Loucy (cell line): ENCODE measurements around the gene SLC29A2.

Source experiments
- H2AFZ ChIP-seq: fragments of 200-600 bp; sonication (generic); 2 replicates; pipeline ENCODE4 v1.6.0; 2016; ENCODE audit warnings: antibody characterized with exemption, mild to moderate bottlenecking, low read length, moderate library complexity
- H3F3A ChIP-seq: fragments of 200-600 bp; 2 replicates; pipeline ENCODE4 v1.6.0; 2016; ENCODE audit warnings: antibody characterized with exemption, low read depth, mild to moderate bottlenecking
- H3K27me3 ChIP-seq: fragments of 200-600 bp; sonication (generic); 2 replicates; pipeline ENCODE4 v1.6.1; 2014; ENCODE audit warnings: low read length, mild to moderate bottlenecking; ENCODE audit not compliant: insufficient read depth, poor library complexity, severe bottlenecking
- H3K36me3 ChIP-seq: fragments of 200-600 bp; sonication (generic); 2 replicates; pipeline ENCODE4 v1.6.1; 2016; ENCODE audit warnings: low read length; ENCODE audit not compliant: insufficient read depth
- H3K4me1 ChIP-seq: fragments of 200-600 bp; sonication (generic); 2 replicates; pipeline ENCODE4 v1.5.1; 2014; ENCODE audit warnings: low read length, mild to moderate bottlenecking; ENCODE audit not compliant: insufficient read depth, poor library complexity, severe bottlenecking
- H3K4me2 ChIP-seq: fragments of 200-600 bp; sonication (generic); 2 replicates; pipeline ENCODE4 v1.6.0; 2014; ENCODE audit warnings: antibody characterized with exemption, low read length, low read depth, mild to moderate bottlenecking; ENCODE audit not compliant: poor library complexity, severe bottlenecking
- H3K4me3 ChIP-seq: fragments of 200-600 bp; sonication (generic); 2 replicates; pipeline ENCODE4 v1.5.1; 2014; ENCODE audit warnings: low read length, mild to moderate bottlenecking, mixed read lengths; ENCODE audit not compliant: poor library complexity, severe bottlenecking
- H3K79me2 ChIP-seq: fragments of 200-600 bp; sonication (generic); 2 replicates; pipeline ENCODE4 v1.6.1; 2014; ENCODE audit warnings: low read length; ENCODE audit not compliant: insufficient read depth
- H3K9ac ChIP-seq: fragments of 200-600 bp; sonication (generic); 2 replicates; pipeline ENCODE4 v1.6.0; 2014; ENCODE audit warnings: mild to moderate bottlenecking, low read depth, low read length, moderate library complexity; ENCODE audit not compliant: poor library complexity, severe bottlenecking
- H3K9me2 ChIP-seq: fragments of 200-600 bp; sonication (generic); replicated peaks from 2 replicates; pipeline ENCODE4 v1.6.1; 2016; ENCODE audit warnings: low read depth, low read length, mixed read lengths
- H3K9me3 ChIP-seq: fragments of 200-600 bp; sonication (generic); 2 replicates; pipeline ENCODE4 v1.6.1; 2014; ENCODE audit warnings: mild to moderate bottlenecking, antibody characterized with exemption, low read length, low read depth; ENCODE audit not compliant: insufficient read depth
- H4K20me1 ChIP-seq: fragments of 200-600 bp; sonication (generic); 2 replicates; pipeline ENCODE4 v1.6.0; 2014; ENCODE audit warnings: antibody characterized with exemption, low read length, mild to moderate bottlenecking; ENCODE audit not compliant: insufficient read depth, poor library complexity, severe bottlenecking
- EZH2phosphoT487 ChIP-seq: fragments of 200-600 bp; IDR thresholded peaks from 2 replicates; pipeline ENCODE4 v1.6.1; 2018; ENCODE audit warnings: antibody characterized with exemption, mild to moderate bottlenecking, moderate library complexity, borderline replicate concordance
- TF ChIP-seq, protein P1 (sequence below): fragments of 200-600 bp; sonication (generic); conservative IDR thresholded peaks from 2 replicates; pipeline ENCODE4 v1.5.1; 2014; ENCODE audit warnings: mild to moderate bottlenecking, antibody characterized with exemption, low read length

SLC29A2 gene

DNA sequence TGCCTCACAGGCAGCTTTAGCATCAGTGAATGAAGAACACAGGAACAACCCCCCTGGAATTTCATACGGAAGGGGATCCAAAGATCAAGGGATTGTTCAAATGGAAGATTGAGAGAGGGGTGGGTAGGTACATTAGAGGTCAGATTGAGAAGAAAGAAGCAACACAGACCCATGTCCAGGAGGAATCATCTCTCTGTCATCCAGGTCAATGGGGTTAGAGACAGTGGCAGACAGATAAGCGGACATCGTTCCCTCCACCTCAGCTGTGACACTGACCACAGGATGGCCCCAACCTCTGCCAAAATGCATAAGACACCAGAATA lies 47.4 kb upstream of the SLC29A2 start:
- Histone ChIP-seq H3K79me2 (no peaks in the 10 kb centered on the region), H3K36me3 (no peaks in the 10 kb centered on the region; the same call in 1 of the 2 replicates), H3K9ac (no peak overlapping the region), H3K27me3 (no peaks in the 10 kb centered on the region), H4K20me1 (peaks cover 5% of the 10 kb centered on the region), H3K9me3 (no peaks in the 10 kb centered on the region), H3F3A (no peaks in the 10 kb centered on the region), H3K4me3 (no peak overlapping the region), H3K4me1 (no peaks in the 10 kb centered on the region), H3K4me2 (no peak overlapping the region), H2AFZ (no peak overlapping the region), H3K9me2 (no peaks in the 10 kb centered on the region)
- TF ChIP-seq, protein P1, sequence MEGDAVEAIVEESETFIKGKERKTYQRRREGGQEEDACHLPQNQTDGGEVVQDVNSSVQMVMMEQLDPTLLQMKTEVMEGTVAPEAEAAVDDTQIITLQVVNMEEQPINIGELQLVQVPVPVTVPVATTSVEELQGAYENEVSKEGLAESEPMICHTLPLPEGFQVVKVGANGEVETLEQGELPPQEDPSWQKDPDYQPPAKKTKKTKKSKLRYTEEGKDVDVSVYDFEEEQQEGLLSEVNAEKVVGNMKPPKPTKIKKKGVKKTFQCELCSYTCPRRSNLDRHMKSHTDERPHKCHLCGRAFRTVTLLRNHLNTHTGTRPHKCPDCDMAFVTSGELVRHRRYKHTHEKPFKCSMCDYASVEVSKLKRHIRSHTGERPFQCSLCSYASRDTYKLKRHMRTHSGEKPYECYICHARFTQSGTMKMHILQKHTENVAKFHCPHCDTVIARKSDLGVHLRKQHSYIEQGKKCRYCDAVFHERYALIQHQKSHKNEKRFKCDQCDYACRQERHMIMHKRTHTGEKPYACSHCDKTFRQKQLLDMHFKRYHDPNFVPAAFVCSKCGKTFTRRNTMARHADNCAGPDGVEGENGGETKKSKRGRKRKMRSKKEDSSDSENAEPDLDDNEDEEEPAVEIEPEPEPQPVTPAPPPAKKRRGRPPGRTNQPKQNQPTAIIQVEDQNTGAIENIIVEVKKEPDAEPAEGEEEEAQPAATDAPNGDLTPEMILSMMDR = no peak
- no peak for TF ChIP-seq EZH2phosphoT487

DNA sequence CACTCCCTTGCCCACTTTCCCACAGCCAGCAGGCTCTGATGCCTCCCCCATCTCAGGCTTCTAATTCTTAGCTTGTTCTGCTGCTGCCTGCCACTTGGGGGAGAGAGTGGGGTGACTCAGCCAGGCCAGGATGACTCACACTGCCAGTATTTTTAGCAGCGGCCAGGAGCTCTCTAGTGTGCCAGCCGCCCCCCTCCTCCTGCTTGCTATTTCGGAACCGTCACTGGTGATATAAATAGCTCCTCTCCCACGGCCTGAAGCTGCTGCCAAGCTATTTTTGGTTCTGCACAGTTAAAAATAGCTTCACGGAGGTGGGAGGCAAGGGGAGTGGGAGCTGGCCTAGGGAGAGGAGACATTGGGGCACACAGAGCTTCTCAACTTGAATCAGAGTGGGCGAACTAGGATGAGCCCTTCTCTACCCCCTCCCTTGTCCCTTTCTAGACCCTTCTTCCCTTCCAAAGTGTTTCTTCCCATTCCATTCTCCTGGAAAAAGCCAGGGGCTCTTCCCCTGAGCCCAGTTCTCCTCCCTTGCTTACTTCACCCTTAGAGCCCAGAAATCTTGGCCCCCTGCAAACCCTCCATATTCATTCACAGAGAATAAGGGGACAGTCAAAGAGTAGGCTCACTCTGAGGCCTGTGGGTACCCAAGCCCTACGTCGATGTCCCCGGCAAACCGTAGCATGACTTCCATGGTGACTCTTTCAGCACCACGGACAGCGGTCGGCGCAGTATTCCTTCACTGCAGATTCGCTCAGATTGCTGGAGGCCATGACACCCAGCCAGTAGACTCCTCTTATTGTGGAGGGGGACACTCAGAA lies 46.8 kb upstream of the SLC29A2 start:
- H3K4me3 ChIP-seq = no peak overlapping the region
- no peaks in the 10 kb centered on the region for H3K79me2 ChIP-seq
- no peaks in the 10 kb centered on the region; the same call in 1 of the 2 replicates for H3K36me3 ChIP-seq
- no peak overlapping the region for H2AFZ ChIP-seq
- H4K20me1 ChIP-seq = peaks cover 5% of the 10 kb centered on the region
- H3K27me3 ChIP-seq = no peaks in the 10 kb centered on the region
- no peaks in the 10 kb centered on the region for H3K9me2 ChIP-seq
- peak overlapping the region; percentile 16 for H3K4me2 ChIP-seq
- H3K9me3 ChIP-seq = no peaks in the 10 kb centered on the region
- H3K4me1 ChIP-seq = no peaks in the 10 kb centered on the region
- TF ChIP-seq, protein P1 = peak; percentile 58
- no peak for TF ChIP-seq EZH2phosphoT487
- H3K9ac ChIP-seq = no peak overlapping the region
- no peaks in the 10 kb centered on the region for H3F3A ChIP-seq

DNA sequence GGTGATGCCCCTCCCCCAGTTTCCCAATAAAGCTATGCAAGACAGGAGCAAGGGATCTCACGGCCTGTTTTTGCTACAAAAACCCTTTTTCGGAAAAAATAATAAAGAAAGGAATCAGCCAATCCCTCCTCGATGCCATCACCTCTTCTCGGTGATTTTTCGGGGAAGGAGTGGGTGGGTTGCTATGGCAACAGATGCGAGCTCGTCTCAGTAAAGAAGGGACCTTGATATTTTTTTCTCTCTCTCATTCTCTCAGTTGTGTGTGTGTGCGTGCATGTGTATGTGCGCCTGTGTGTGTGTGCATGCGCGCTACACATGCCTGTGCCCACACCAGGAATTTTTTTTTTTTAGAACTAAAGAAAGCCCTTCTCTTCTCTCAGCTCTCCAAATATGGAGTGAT lies 45.4 kb upstream of the SLC29A2 start:
- H3K27me3 ChIP-seq = no peaks in the 10 kb centered on the region
- H2AFZ ChIP-seq = no peak overlapping the region
- no peaks in the 10 kb centered on the region for H3K9me2 ChIP-seq
- H3K4me3 ChIP-seq = no peak overlapping the region
- TF ChIP-seq EZH2phosphoT487 = no peak
- TF ChIP-seq, protein P1 = no peak
- no peak overlapping the region for H3K4me2 ChIP-seq
- H3K9me3 ChIP-seq = no peaks in the 10 kb centered on the region
- H4K20me1 ChIP-seq = peaks cover 5% of the 10 kb centered on the region
- H3K79me2 ChIP-seq = no peaks in the 10 kb centered on the region
- no peaks in the 10 kb centered on the region for H3K4me1 ChIP-seq
- no peak overlapping the region for H3K9ac ChIP-seq
- H3F3A ChIP-seq = no peaks in the 10 kb centered on the region
- H3K36me3 ChIP-seq = no peaks in the 10 kb centered on the region
